Rectal smooth muscle tissue (tissue), 1 donor: Measurements from ENCODE around the gene PC.

ENCODE experiments used
- H3K27ac ChIP-seq: one replicate; pipeline ENCODE4 v1.7.0; 2013; ENCODE audit warnings: low read depth, low read length, inconsistent platforms
- H3K27me3 ChIP-seq: one replicate; pipeline ENCODE4 v1.7.0; 2013; ENCODE audit warnings: low read length; ENCODE audit not compliant: control insufficient read depth, insufficient read depth
- H3K36me3 ChIP-seq: one replicate; pipeline ENCODE4 v1.7.0; 2013; ENCODE audit warnings: low read length; ENCODE audit not compliant: control insufficient read depth, insufficient read depth
- H3K4me1 ChIP-seq: one replicate; pipeline ENCODE4 v1.7.0; 2013; ENCODE audit warnings: low read length; ENCODE audit not compliant: control insufficient read depth, insufficient read depth
- H3K4me3 ChIP-seq: one replicate; pipeline ENCODE4 v1.7.0; 2013; ENCODE audit warnings: low read length
- H3K9ac ChIP-seq: one replicate; pipeline ENCODE4 v1.7.0; 2013; ENCODE audit warnings: low read length

The PC gene

DNA sequence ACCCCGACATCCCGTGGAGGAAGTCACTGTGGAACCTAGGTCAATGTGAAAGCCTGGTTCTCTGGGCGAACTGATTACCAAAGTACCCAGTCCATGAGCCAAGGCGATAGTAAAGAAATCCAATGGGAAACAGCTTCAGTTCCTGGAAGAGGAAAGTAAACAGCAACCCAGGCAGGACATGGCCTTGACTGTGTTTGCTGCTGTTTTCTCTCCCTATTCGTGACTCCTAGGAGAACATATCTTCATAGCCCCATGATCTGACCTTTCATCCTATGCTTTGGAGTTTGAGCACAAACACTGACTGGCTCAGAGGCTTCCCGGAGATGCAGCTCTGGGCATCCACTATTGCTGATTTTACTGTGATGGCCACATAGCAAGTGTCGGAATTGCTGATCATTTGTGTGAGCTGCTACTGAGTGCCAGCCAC lies 56.2 kb downstream of the PC start:
- Histone ChIP-seq H3K27ac (no peak overlapping the region), H3K9ac (no peak overlapping the region)

GRCh38 chr11:66894141-66894540 lies 64.0 kb downstream of the PC start:
- Histone ChIP-seq H3K36me3 (no peaks in the 10 kb centered on the region), H3K4me1 (no peaks in the 10 kb centered on the region), H3K9ac (no peak overlapping the region), H3K27me3 (no peaks in the 10 kb centered on the region), H3K27ac (no peak overlapping the region), H3K4me3 (no peak overlapping the region)

More for the DNA sequence above, 56.2 kb downstream of the PC start:
- Histone ChIP-seq H3K4me1 (no peaks in the 10 kb centered on the region), H3K27me3 (no peaks in the 10 kb centered on the region), H3K36me3 (no peaks in the 10 kb centered on the region), H3K4me3 (no peak overlapping the region)

- no peaks in the 10 kb centered on the region for H3K36me3 ChIP-seq
- H3K9ac ChIP-seq, result no peak overlapping the region
- no peak overlapping the region for H3K4me3 ChIP-seq
- no peaks in the 10 kb centered on the region for H3K4me1 ChIP-seq
- no peak overlapping the region for H3K27ac ChIP-seq
- no peaks in the 10 kb centered on the region for H3K27me3 ChIP-seq
Measured at GRCh38 chr11:66892911-66893310, 65.3 kb downstream of the PC start.

GRCh38 chr11:66891851-66892660 lies 66.1 kb downstream of the PC start:
- no peaks in the 10 kb centered on the region for H3K27me3 ChIP-seq
- H3K4me1 ChIP-seq, result no peaks in the 10 kb centered on the region
- no peak overlapping the region for H3K4me3 ChIP-seq
- no peaks in the 10 kb centered on the region for H3K36me3 ChIP-seq
- H3K9ac ChIP-seq, result no peak overlapping the region
- no peak overlapping the region for H3K27ac ChIP-seq

DNA sequence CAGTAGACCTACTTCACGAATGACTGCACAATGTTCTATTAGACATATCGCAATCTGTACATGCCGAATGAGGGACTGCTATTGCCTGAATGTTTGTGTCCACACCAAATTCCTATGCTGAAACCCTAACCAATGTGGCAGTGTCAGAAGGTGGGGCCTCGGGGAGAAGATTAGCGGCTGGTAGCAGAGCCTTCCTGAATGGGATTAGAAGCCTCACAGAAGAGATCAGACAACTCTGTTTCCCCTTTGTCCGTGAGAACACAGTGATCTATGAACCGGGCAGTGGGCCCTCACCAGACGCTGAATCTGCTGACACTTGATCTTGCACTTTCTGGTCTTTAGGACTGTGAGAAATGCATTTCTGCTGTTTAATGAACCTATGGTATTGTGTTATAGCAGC lies 68.2 kb downstream of the PC start:
- H3K9ac ChIP-seq, result no peak overlapping the region
- no peaks in the 10 kb centered on the region for H3K4me1 ChIP-seq
- no peak overlapping the region for H3K4me3 ChIP-seq
- H3K36me3 ChIP-seq, result no peaks in the 10 kb centered on the region
- no peaks in the 10 kb centered on the region for H3K27me3 ChIP-seq
- no peak overlapping the region for H3K27ac ChIP-seq

- no peaks in the 10 kb centered on the region for H3K27me3 ChIP-seq
- no peaks in the 10 kb centered on the region for H3K4me1 ChIP-seq
- H3K4me3 ChIP-seq, result no peak overlapping the region
- no peak overlapping the region for H3K9ac ChIP-seq
- no peak overlapping the region for H3K27ac ChIP-seq
- no peaks in the 10 kb centered on the region for H3K36me3 ChIP-seq
Measured at GRCh38 chr11:66888282-66888681, 69.9 kb downstream of the PC start.

GRCh38 chr11:66887526-66887925 lies 70.7 kb downstream of the PC start:
- H3K4me1 ChIP-seq, result no peaks in the 10 kb centered on the region
- H3K4me3 ChIP-seq, result no peak overlapping the region
- no peaks in the 10 kb centered on the region for H3K27me3 ChIP-seq
- H3K9ac ChIP-seq, result no peak overlapping the region
- no peak overlapping the region for H3K27ac ChIP-seq
- H3K36me3 ChIP-seq, result no peaks in the 10 kb centered on the region

DNA sequence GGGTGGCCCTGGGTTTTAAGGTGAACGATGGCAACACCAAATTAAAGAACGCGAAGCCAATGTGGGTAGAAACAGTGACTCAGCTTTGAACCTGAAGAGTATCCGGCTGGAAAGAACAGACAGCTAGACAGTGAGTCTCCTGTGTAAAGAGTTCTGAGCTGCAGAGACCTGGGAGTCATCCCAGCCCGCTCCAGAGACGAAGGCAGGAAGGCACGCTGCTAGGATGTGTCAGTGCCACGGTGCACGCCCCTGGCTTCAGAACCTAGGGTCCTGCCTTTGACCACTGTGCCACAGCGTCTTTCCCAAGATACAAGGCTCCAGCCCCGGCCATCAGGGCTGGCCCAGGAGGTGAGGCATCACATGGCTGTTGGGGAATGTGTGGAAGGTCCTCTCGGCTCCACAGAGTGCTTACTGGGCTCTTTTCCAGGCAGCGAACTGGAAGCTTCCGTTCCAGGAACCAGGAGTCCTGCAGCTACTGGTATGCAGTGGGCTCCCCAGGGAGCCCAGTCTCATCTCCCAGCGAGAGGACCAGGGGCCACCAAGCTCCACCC lies 71.4 kb downstream of the PC start:
- H3K4me3 ChIP-seq, result no peak overlapping the region
- H3K36me3 ChIP-seq, result no peaks in the 10 kb centered on the region
- H3K27ac ChIP-seq, result no peak overlapping the region
- H3K9ac ChIP-seq, result no peak overlapping the region
- H3K27me3 ChIP-seq, result no peaks in the 10 kb centered on the region
- no peaks in the 10 kb centered on the region for H3K4me1 ChIP-seq

DNA sequence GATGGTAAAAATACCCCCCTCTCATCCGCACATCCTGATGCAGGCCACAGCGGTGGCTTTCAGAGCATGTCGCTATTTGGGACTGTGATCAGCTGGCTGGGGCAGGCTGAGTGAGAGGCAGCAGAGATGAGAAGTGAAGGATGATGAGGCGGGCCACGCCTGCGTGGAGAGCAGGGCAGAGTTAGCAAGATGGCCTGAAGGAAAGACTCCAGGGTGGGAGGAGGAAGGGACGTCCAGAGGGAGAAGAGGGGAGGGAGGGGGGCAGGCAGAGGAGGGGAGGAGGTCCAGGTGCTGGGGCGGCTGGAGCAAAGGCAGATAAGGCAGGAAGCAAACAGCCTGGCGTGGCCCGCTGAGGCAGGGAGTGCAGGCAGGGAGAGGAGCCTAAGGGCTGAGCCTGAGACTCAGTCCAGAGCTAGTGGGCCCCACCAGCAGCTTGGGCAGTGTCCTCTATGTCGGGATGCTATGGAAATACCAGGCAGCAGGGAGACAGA lies 72.2 kb downstream of the PC start:
- Histone ChIP-seq H3K27me3 (no peaks in the 10 kb centered on the region), H3K9ac (no peak overlapping the region), H3K4me3 (no peak overlapping the region), H3K27ac (no peak overlapping the region), H3K36me3 (no peaks in the 10 kb centered on the region), H3K4me1 (no peaks in the 10 kb centered on the region)

DNA sequence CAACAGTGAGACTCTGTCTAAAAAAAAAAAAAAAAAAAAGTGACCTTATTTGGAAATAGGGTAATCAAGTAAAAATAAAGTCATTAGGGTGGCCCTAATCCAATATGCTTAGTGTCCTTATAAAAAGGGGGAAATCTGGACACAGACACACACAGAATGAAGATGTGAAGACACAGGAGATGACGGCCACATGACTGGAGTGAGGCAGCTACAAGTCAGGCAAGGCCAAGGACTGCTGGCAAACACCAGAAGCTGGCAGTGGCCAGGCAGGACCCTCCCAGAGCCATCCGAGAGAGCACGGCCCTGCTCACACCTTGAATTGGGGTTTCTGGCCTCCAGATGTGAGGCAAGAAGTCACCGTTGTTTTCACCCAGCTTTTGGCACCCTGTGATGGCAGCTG lies 72.7 kb downstream of the PC start:
- Histone ChIP-seq H3K27me3 (no peaks in the 10 kb centered on the region), H3K4me1 (no peaks in the 10 kb centered on the region), H3K4me3 (no peak overlapping the region), H3K27ac (no peak overlapping the region), H3K9ac (no peak overlapping the region), H3K36me3 (no peaks in the 10 kb centered on the region)

- Histone ChIP-seq H3K27ac (no peak overlapping the region), H3K4me1 (no peaks in the 10 kb centered on the region), H3K27me3 (no peaks in the 10 kb centered on the region), H3K9ac (no peak overlapping the region), H3K4me3 (no peak overlapping the region), H3K36me3 (no peaks in the 10 kb centered on the region)
Measured at GRCh38 chr11:66884443-66884842, 73.7 kb downstream of the PC start.

- Histone ChIP-seq H3K4me3 (peak overlapping the region; percentile 56), H3K9ac (no peak overlapping the region), H3K4me1 (no peaks in the 10 kb centered on the region), H3K27me3 (no peaks in the 10 kb centered on the region), H3K27ac (no peak overlapping the region), H3K36me3 (no peaks in the 10 kb centered on the region)
Measured at GRCh38 chr11:66883016-66883965, 74.9 kb downstream of the PC start.
